ENCODE data around the gene BRD7.

The BRD7 gene

GRCh38 chr16:50271148-50272041 lies 97.4 kb downstream of the BRD7 start:
- DNase-seq, result no peak

- DNase-seq, result no peak
Measured at GRCh38 chr16:50270510-50271147, 98.2 kb downstream of the BRD7 start.

GRCh38 chr16:50269769-50270509 lies 98.8 kb downstream of the BRD7 start:
- no peak for DNase-seq

GRCh38 chr16:50269061-50269705 lies 99.6 kb downstream of the BRD7 start:
- DNase-seq, result no peak

GRCh38 chr16:50268352-50268751 lies 100.4 kb downstream of the BRD7 start:
- DNase-seq, result no peak

GRCh38 chr16:50267651-50268050 lies 101.1 kb downstream of the BRD7 start:
- no peak for DNase-seq

- DNase-seq, result no peak
Measured at GRCh38 chr16:50267151-50267631, 101.6 kb downstream of the BRD7 start.

GRCh38 chr16:50266337-50267091 lies 102.3 kb downstream of the BRD7 start, which contains the start of gene ADCY7:
TSS of gene ADCY7 (plus strand) at chr16:50266551. CDS start at chr16:50288180, 21,629 bp downstream.
- no peak for DNase-seq
